ENCODE results near the gene RIC8B.

- no peak for TF ChIP-seq YY1 (IDR thresholded peaks at IDR 0.05; ENCODE audit: insufficient read depth, insufficient read length)
- no peak for TF ChIP-seq SUZ12 (IDR thresholded peaks at IDR 0.05; ENCODE audit: extremely low read depth, insufficient read depth, insufficient read length)
- no peak for TF ChIP-seq ZNF274 (IDR thresholded peaks at IDR 0.05; ENCODE audit: low read depth, low read length)
Measured at GRCh38 chr12:106764738-106765137, 9.7 kb upstream of the RIC8B start.
